Choroid plexus epithelial cell (primary cell): Measurements from ENCODE around the gene ENOX1.

Experiments
- DNase-seq: peaks from one replicate; pipeline ENCODE4 v3.0.0-alpha.2; 2010; ENCODE audit warnings: low read depth
- H3K4me3 ChIP-seq: 2 replicates; pipeline ENCODE4 v1.5.1; 2011; ENCODE audit warnings: low read depth, mild to moderate bottlenecking, control low read depth, low read length, moderate library complexity
- TF ChIP-seq, protein P1 (sequence below): conservative IDR thresholded peaks from 2 replicates; pipeline ENCODE4 v1.5.1; 2011; ENCODE audit warnings: low read depth, mild to moderate bottlenecking, control low read depth, inconsistent platforms, low read length, moderate library complexity

ENOX1 gene

GRCh38 chr13:43260999-43261398 is 525.8 kb downstream of the ENOX1 start:
- no peak overlapping the region for H3K4me3 ChIP-seq
- TF ChIP-seq, protein P1, sequence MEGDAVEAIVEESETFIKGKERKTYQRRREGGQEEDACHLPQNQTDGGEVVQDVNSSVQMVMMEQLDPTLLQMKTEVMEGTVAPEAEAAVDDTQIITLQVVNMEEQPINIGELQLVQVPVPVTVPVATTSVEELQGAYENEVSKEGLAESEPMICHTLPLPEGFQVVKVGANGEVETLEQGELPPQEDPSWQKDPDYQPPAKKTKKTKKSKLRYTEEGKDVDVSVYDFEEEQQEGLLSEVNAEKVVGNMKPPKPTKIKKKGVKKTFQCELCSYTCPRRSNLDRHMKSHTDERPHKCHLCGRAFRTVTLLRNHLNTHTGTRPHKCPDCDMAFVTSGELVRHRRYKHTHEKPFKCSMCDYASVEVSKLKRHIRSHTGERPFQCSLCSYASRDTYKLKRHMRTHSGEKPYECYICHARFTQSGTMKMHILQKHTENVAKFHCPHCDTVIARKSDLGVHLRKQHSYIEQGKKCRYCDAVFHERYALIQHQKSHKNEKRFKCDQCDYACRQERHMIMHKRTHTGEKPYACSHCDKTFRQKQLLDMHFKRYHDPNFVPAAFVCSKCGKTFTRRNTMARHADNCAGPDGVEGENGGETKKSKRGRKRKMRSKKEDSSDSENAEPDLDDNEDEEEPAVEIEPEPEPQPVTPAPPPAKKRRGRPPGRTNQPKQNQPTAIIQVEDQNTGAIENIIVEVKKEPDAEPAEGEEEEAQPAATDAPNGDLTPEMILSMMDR: no peak
- DNase-seq: peak; percentile 69

DNA sequence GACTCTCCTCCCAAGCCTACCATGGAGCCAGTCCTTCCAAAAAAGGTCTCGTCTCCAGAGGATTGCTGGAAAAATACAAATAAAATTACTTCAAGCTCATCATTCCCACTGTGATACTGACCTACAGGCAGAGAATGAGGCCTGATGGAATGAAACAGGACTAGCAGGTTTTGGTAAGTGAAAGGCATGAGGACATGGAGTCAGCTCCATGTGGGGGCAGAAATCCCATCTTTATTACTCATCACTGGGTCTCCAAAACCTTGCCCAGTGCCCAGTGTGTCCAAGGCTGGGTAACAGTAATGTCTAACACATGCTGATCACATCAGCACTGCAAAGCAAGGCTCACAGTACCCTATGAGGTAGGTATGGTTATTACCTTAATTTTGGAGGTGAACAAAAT is 528.0 kb downstream of the ENOX1 start:
- H3K4me3 ChIP-seq: no peak overlapping the region
- DNase-seq: no peak
- TF ChIP-seq, protein P1: no peak

- TF ChIP-seq, protein P1: no peak
- DNase-seq: no peak
- no peak overlapping the region for H3K4me3 ChIP-seq
Measured at GRCh38 chr13:43257765-43258164, 529.0 kb downstream of the ENOX1 start.

DNA sequence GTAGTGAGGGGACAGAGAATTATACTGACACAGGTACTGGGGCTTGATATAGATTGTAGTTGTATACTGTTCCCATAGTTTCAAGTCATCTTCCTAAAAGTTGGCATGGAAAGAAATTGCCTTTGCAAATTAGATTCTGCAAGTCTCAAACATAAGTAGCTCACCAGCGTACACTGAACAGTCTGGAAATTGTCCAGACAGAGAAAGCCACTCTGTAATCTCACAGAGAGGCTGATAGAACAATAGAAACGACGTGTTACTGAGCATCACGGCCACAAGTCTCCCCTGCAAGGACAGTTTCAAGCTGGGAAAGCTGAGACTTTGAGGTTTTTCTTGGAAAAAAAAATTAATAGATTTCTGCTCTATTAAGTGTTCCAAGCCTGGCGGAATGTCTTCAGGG is 534.8 kb downstream of the ENOX1 start:
- no peak for DNase-seq
- TF ChIP-seq, protein P1: no peak
- H3K4me3 ChIP-seq: no peak overlapping the region

DNA sequence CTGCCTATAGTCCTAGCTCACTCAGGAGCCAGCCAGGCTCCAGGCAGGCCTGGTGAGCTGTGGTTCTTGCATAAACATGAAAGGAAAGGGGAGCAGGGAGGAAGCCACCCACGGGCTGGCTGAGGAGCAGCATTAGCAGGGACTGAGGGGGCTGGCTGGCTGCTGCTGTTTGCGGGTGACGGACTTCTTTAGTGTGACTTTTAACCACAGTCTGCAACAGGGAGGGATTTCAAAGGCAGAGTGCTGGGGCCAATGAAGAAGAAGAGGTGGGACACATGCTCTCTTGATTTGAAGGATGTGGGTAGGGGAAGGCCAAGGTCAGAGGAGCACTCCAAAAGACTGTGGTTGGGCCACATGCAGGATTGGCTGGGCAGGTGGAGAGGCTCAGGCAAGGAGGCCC is 540.4 kb downstream of the ENOX1 start:
- DNase-seq: no peak
- TF ChIP-seq, protein P1: no peak
- no peak overlapping the region for H3K4me3 ChIP-seq

DNA sequence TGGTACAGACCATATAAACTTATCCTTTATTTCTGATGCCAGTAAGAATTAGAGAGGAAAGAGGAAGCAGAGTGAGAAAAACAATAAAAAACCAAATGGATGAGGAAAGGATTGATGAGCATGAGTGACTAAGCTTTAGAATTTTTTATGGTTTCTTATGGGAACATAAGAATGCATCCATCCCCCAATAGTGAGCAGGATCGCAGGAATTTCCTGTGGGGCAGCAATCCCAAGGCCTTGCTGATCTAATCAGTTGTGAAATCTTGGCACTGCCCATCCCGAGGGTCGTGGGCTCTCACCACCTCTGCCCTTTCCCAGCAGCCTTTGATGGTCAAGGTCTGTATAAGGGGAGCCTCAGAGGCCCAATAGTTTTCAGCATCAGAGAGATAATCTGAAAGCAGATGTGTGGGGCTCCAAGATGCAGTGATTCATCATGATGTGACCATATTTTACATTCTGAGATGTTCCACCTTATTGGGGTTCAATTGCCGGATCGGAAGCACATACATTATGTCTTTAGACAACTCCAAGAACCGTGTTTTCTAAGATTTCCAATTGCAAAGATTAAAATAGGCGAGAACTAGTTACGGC is 541.3 kb downstream of the ENOX1 start:
- H3K4me3 ChIP-seq: no peak overlapping the region
- TF ChIP-seq, protein P1: no peak
- peak; percentile 86 for DNase-seq

DNA sequence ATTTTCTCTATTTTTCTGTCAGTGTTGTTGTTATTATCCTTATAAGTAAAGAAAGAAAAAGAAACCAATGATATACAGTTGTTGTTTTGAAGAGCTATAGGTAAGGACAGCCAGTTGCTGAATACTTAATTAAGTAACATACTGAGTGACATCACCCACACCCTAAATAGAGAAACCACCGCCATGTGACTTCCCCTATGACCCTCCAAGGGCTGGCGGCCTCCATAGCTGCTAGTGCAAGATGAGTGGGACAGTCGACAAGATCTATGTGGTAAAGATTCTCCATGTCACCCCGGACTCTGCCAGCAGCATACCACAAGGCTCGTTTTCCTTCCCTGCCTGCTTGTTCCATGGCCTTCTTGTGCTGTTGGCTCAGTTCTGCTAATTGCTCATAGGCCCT is 542.3 kb downstream of the ENOX1 start:
- TF ChIP-seq, protein P1: no peak
- H3K4me3 ChIP-seq: no peak overlapping the region
- no peak for DNase-seq
